GM19351 (cell line): Measurements from ENCODE around the gene MPHOSPH6.
"Not testable (repeated sequence)": the region's sequence is repeated elsewhere in the genome, so short reads cannot be mapped to it uniquely, and the experiment has no call there.

Experiments used
- ATAC-seq: cut with Tn5 transposase; IDR thresholded peaks from one replicate; pipeline ENCODE4 v1.9.1; 2021; ENCODE audit warnings: mild to moderate bottlenecking, moderate library complexity; ENCODE audit not compliant: unreplicated experiment

Gene MPHOSPH6, protein sequence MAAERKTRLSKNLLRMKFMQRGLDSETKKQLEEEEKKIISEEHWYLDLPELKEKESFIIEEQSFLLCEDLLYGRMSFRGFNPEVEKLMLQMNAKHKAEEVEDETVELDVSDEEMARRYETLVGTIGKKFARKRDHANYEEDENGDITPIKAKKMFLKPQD

DNA sequence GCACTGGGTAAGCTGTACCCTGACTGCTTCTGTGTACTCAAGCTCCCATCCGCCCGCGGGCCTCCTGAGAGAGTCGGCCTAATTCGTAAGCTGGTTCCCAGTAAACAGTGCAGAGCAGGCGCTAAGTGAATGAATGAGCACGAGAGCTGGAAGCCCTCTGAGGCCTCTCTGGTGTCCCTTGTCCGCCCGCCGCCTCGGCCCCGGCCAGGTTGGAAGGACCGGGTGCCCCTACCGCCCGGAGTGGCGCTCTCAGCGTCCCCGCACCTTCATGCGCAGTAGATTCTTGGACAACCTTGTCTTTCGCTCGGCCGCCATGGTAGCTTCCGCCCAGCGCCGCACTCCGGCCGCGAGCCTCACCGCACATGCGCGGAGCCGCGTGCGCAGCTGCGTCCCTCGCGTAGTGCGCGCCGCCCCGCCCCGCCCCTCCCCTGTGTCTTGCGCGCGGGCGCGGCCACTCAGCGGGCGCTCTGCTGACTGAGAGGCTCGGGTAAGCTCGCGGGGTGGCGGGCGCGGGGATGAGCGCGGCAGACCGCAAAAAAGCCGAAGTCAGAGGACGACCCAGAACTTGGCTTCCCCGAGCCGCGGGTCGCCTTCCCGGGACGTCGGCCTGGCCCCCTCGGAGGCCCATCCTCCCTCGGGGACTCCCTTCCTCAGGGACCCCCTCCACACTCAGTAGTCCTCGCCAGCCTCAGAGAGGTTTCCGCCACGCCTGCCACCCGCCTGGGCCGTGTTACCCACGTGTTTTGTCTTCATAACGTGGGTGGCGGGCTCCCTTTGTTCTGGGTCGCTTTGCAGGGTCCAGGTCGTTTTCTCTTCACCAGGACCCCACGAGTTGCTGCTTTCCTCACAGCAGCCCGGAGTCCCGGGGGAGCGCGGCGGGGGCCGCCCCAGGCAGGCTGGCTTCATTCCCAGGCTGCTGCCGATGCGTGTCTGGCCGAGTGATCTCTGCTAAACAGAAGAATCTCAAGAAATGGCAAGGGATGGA is at the start of gene MPHOSPH6:
Gene MPHOSPH6 (minus strand): TSS at position 364 of the 985 bp plus-strand sequence. CDS start 49 bp downstream, at position 315.
- peak; percentile 96 for ATAC-seq

DNA sequence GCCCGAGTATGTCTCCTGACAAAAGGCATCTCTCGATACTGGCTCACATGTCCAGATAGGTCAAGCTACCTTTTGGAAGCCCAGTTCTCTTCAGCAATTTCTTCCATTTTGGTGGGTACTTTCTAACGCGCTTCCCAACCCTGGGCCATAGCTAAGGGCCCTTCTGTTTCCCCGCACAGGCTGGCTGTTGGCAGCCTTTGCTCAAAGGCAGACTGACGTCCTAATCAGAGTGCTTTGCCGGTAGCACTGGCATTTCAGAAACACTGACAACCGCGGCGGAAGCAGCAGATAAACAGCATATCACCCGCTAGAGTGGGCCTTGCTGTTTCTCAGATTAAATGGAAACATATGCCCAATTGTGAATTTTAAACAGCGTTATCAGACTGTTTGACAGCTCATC is 49.3 kb upstream of the MPHOSPH6 start:
- ATAC-seq: no peak

DNA sequence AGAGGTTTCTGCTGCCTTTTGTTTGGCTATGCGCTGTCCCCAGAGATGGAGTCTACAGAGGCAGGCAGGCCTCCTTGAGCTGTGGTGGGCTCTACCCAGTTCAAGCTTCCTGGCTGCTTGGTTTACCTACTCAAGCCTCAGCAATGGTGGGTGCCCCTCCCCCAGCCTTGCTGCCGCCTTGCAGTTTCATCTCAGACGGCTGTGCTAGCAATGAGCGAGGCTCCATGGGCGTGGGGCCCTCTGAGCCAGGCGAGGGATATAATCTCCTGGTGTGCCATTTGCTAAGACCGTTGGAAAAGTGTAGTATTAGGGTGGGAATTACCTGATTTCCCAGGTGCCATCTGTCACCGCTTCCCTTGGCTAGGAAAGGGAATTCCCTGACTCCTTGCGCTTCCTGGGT is 39.3 kb upstream of the MPHOSPH6 start:
- ATAC-seq: not testable (repeated sequence)

DNA sequence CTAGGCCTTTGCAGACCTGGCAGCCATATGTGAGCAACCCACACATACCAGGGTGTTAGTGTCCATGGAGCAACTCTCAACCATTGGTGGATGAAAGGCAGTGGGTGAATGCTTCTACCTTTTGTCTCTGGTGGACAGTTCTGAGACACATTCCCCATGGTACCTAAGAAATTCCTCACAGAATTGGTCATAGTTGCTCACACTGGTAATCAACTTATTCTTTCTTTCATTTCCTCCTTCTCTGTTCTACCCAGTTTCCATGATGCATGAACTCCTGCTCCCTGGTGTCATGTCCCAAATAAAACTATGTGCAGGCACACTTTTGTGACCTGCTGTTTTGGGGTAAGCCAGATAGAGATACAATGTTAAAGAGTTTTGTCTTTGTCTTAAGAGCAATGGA is 33.2 kb upstream of the MPHOSPH6 start:
- ATAC-seq: no peak

DNA sequence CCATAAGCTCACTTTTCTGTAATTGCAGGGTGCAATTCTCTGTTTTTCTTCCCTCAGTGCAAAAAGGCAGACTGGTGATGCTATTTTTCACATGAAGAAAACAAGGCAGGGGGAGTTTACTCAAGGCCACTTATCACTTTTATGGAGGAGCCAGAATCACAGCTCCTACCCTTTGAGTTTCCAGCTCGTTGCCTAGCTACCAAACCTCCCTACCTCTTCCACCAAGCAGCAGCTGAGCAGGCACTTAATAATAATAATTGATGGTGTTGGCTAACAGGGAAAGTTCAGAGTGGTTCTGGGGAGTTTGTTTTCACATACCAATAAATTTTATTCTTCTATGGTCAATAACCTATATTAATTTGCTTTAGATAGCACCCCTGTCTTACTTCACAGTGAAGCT is 31.9 kb upstream of the MPHOSPH6 start:
- no peak for ATAC-seq

DNA sequence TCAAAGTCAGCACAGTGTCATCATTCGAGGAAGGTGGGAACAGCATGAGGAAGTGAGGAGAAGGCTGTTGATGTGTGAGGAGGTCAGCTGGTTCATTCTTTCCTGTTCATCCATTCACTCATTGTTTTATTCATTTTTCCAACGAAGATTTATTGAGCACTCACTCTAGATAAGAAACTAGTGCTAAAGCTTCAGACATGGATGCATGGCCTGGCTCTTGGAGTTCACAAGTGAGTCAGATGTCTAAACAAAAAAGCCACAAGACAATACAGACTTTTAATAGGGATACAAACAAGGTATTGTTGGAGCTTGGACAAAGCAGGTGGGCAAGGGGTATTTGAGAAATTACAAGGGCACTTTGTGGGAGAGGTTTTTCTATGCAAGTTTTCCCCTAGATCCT is 31.3 kb upstream of the MPHOSPH6 start:
- ATAC-seq: no peak

DNA sequence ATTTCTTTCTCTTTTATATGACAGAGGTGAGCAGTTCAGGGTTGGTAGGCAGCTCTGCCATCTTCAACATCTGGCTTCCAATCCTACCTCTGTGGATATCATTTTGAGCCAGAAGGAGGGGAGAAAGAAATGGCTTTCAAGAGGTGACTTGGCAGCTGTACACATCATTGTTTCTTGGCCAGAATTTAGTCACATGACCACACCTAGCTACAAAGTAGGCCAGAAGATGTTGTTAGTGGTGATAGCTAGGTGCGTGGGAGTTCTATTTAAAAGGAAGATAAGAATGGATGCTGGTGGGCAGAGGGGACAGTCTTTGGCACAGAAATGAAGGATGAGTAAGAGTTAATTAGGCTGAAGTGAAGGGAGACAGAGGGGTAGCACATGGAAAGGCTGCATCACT is 29.2 kb upstream of the MPHOSPH6 start:
- no peak for ATAC-seq

DNA sequence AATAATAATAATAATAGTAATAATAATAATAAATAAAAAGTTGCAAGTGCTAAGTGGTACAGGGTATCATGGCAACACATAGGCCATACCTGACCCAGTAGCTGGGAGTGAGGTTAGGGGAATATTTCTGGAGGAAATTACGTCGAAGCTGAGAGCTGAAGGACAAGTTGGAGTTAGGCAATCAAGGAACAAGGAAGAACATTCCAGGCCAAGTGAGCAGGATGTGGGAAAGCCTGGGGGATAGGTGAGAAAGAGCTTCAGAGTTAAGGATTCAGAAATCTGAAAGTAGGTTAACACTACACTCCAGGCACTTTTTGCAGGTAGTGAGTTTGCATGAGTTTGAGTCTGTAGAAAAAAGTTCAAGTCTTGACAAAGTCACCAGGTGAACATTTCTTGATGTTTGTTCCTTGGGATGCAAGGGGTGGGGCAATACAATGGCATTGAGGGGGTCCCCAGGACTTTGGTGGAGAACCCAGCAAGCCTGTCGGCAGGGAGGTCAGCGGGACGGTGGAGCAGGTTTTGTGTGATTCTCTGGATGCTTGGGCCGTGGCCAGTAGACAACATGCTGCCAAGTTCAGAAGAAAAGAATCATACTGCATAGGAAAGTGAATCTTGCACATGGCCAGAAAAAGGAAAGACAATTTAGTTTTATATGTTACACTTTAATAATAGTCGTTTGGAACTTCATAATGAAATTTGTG is 27.7 kb upstream of the MPHOSPH6 start:
- no peak for ATAC-seq

DNA sequence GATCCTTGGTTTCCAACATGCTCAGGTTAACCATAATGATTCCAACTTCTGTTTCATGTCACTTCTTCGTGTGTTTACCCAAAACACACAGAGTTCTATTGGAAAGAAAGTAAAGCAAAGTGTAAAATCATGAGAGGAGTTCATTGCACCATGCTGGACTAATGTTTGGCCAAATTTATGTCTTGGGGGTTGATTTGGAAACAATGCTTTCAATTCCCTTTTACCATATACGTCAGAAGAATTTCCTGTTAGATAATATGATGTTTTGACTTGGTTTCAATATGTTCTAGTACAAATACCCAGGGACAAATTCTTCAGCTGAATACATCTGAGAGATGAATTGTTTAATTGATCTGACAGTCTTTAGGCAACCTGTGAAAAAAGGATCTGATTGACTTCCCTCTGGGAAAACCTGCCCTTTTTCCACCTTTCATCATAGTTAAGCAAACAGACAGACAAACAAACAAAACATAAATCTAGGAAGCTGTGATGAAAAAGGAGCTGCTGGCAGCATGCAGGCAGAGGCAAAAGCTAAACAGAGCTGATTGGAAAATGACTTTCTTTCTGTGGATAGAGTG is 26.0 kb upstream of the MPHOSPH6 start:
- ATAC-seq: no peak

DNA sequence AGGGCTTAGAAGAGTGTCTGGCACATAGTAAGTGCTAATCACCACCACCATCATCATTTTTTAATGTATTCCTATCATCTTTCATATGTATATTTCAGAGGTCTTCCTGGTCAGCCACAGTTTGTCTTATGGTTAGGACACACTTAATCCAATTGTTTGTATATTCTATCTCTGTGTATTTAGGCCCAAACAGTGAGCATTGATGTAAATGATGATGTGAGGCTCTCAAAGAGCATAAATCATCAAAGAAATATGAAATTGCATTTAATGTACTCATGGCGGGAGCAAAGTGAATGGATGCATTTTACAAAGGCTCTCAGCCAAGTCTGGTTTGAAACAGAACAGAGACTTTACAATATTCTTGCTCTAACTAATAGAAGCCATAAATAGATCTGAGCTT is 24.1 kb upstream of the MPHOSPH6 start:
- no peak for ATAC-seq

DNA sequence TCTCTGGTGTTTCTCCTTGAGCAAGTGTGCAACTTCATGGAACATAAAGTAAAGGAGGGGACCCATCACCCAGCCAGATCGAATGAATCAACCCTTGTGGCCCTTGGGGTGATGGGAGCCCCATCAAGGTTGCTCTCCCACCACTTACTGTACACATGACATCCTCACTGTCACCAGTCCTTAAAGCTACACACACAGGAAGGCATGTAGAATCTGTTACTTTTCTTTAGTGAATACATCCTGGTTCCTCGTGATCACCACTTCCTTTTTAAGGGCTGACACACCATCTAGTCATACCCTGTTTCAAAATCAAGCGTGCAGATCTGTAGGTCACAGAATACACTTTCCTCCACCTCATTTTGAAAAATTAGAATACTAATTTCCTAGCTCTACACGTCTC is 22.6 kb upstream of the MPHOSPH6 start:
- ATAC-seq: no peak

DNA sequence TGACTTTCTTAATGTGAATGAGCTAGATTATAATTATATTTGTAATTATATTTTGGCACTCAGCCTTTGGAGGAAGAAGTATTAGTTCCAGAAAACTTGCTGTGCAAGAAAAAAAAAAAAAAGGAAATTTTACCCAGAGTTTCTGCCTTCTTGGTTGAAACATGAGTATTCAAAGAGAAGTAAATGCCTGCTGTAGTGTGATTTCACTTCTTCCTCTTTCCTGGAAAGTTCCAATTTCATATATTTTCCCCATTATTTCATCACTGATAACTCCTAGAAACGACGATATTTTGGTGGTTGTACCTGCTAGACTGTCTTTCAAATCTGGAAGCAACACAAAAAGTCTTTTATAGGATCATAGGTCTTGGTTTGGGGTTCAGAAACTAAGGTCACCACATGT is 20.4 kb upstream of the MPHOSPH6 start:
- ATAC-seq: no peak

DNA sequence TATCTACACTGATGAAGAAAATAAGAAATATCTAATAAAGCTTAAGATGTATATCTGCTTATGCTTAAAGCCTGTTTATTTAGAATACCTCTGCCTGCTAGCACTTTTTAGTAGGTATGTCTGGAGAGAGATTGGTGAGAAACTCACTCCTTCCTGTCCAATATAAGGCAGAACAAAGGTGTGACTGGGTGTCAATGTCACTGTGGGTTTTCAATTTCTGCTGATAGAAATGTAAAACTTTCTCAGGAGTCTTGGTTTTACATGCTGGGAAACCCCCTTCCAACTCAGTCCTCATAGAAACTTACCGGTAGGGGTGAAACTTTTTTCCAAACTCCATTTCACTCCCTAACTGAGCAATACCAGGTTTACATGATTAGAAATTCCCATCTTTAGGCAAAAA is 17.8 kb upstream of the MPHOSPH6 start:
- ATAC-seq: no peak

DNA sequence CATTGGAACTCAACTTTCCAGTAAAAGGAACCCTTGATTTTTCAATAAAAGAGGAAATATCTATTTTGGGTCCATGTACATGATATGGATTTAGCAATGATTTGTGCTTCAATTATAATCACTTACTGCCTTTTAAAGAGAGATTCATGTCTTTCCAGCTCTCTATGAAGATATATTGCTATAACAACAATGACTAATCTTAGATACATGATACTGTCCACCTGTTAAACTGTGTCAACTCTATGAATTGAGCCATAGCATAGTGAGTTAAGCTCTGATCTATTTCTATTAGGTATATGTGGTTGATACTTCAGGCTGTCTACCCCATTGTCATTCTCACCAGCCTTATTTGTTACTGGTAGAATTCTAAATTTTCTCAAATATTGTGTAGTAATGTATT is 15.0 kb upstream of the MPHOSPH6 start:
- ATAC-seq: no peak

DNA sequence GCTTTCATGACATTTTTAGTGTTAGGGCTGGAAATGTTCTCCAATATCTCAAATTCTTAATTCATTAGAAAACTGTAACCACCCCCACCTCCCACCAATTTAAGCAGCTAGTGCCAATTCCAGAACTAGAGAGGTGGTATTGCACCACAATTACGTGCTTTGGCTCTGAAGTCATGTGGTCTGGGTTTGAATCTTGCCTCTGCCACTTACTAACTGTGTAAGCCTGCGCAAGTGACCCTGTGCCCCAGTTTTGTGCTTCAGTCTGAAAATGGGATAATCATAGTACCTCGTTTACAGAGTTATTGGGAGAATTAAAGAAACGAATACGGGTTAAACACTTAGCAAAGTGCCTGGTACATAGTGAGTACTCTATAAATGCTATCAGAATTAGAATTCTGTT is 14.2 kb upstream of the MPHOSPH6 start:
- no peak for ATAC-seq

DNA sequence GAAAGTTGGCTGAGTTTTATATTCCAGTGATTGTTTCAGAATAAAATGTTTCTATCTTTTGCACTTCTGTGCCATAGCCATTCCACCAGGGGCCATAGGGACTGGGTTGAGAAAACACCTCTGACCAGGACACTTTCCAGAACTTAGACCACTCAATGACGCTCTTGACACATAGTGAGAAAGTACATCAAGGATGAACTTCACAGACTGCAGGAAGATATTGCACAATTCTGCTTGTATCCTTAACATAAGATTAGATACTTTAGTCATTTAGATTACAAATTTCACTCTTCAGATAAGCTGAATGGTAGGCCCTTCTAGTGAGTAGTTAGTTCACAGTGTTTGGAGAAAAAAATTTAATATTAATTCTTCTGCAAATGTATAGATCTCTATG is 13.0 kb upstream of the MPHOSPH6 start:
- ATAC-seq: no peak

DNA sequence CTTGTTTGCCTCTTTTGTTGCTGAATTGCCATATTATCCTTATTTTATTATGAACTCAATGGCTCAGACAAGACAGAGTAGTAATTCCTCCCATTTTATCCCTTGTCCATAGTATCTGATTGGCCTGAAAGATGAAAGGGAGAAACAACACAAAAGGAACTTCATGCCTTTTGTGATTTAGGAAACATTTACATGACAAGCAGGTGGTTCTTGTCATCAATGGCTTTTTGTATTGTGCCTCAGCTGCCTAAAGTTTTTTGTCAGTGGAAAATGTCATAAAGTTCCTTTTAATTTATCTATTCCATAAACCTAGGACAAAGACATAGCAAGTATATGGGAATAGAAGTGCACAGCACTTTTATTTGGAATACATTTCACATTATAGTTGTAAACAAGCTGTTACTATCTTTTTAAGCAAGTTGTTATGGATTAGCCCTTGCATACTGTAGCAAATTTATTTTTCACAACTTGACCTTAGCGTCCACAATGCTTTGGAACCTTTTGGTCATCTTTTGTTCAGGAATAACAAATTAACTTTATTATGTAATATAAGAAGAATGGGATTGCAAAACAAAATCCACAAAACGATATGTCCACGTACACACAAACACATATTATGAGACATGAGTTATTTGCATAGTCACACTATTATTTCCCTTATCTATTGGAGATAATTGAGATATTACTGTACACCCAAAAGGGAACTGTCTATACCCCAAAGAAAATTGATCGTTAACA is 12.4 kb upstream of the MPHOSPH6 start:
- no peak for ATAC-seq

DNA sequence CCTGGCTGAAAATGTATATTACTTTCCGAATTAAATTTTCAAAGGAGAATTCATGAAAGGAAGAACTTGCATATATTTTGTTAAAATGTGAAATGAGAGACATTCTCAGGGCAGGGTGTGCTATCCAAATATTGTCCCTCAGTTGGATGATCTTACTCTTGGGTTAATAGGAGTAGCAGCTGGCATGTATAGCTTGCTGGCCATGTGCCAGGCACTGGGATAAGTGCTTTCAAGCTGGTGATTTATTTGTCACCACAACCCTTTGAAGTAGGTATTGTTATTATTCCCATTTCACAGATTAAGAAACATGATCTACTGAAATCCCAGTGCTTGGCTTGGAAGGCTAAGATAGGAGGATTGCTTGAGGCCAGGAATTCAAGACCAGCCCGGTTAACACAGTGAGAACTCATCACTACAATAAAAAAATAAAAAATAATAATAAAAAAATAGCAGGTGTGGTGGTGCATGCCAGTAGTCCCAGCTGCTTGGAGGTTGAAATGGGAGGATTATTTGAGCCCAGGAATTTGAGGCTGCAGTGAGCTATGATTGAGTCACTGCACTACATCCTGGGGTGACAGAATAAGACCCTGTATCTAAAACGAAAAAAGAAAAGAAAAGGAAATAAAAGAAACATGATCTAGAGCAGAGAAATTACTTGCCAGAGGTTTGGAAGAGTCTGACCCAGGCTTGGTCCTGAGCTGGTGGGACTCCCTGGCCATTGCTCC is 11.6 kb upstream of the MPHOSPH6 start:
- no peak for ATAC-seq

DNA sequence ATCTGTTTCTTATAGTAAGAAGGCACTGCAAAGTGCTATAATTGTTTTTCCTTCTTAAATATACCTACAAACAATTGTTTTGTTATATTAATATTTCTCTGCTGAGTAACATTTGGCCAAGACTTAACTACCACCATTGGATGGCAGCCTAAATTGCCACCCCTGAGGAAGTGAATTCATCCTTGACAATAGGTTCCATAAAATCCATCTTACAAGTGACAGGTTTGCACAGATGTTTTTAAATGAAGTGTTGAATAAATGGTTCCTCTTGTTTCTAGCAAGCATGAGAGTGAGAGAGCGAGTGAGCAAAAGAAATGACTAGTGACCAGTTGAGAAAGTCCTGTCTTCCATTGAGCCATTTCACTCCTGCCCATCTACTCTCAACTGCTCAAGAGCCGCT is 8.3 kb upstream of the MPHOSPH6 start:
- no peak for ATAC-seq

DNA sequence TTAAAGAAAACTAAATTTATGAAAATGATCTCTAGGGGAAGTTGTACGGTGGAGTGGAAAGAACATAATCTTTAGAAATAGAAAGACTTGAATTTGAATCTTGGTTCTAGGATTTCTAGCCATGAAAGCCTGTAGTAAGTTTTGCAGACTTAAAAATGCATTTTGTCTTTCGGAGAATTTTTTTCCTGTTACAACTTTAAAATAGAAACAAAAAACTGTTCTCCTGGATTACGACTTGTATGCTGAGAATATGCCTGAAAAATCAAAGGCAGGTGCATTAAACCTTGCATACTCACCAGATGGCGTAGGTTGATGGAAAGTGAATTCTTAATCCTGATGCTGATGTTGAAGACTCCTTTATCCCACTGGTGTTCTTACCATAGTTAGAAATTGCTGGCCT is 7.5 kb upstream of the MPHOSPH6 start:
- no peak for ATAC-seq
